Kidney epithelial cell (primary cell): ENCODE measurements around the gene WSB1. TPM values are rescaled to one million over a fixed set of nuclear protein-coding genes. Genes with fewer than 3 reads are reported as not detected.

ENCODE experiments used
- DNase-seq: peaks from one replicate; pipeline ENCODE4 v3.0.0-alpha.2; 2010; ENCODE audit warnings: low read depth
- H3K27me3 ChIP-seq: 2 replicates; pipeline ENCODE4 v1.6.0; 2011; ENCODE audit warnings: low read length; ENCODE audit not compliant: control insufficient read depth, insufficient read depth
- H3K36me3 ChIP-seq: 2 replicates; pipeline ENCODE4 v1.5.1; 2011; ENCODE audit warnings: low read length; ENCODE audit not compliant: control insufficient read depth, insufficient read depth
- H3K4me3 ChIP-seq: 2 replicates; pipeline ENCODE4 v1.5.1; 2011; ENCODE audit warnings: low read depth, mild to moderate bottlenecking, control low read depth, low read length
- CTCF ChIP-seq: IDR thresholded peaks from 2 replicates; pipeline ENCODE4 v1.5.1; 2011; ENCODE audit warnings: mild to moderate bottlenecking, moderate library complexity, low read length, control low read depth, inconsistent platforms; ENCODE audit not compliant: insufficient read depth, poor library complexity, severe bottlenecking
- total RNA-seq: library from RNA; depleted of rRNA; stranded (reverse); fragments of >200 nt; gene quantifications from 2 replicates; pipeline ENCODE4 v1.2.3, GENCODE V29; 2015

WSB1 gene
- total RNA-seq, 1 donor from 2014 or later: 127 TPM

GRCh38 chr17:27362503-27362902 lies 68.6 kb downstream of the WSB1 start:
- Histone ChIP-seq H3K4me3 (no peak overlapping the region), H3K27me3 (no peaks in the 10 kb centered on the region), H3K36me3 (no peaks in the 10 kb centered on the region)
- TF ChIP-seq CTCF: no peak
- DNase-seq: no peak

- no peak for DNase-seq
- no peak for TF ChIP-seq CTCF
These were observed 69.0 kb downstream of the WSB1 start for GRCh38 chr17:27362909-27363308.

GRCh38 chr17:27363326-27363725 lies 69.4 kb downstream of the WSB1 start:
- TF ChIP-seq CTCF: no peak
- no peak for DNase-seq
- H3K27me3 ChIP-seq: no peaks in the 10 kb centered on the region
- no peak overlapping the region for H3K4me3 ChIP-seq
- H3K36me3 ChIP-seq: no peaks in the 10 kb centered on the region

More at GRCh38 chr17:27362909-27363308, 69.0 kb downstream of the WSB1 start:
- Histone ChIP-seq H3K36me3 (no peaks in the 10 kb centered on the region), H3K27me3 (no peaks in the 10 kb centered on the region), H3K4me3 (no peak overlapping the region)

Other genes with a start within 250 kb of the WSB1 start
- gene KSR1, start 162.3 kb downstream of the WSB1 start, total RNA-seq: 11.2 and 14.9 TPM in 2 replicates